Sigmoid colon (tissue), 4 donors: ENCODE data around the gene PTPRF.

Experiments used
- EP300 ChIP-seq, 4 donors: sonication (generic); formaldehyde crosslinking; IDR thresholded peaks; one replicate each; pipeline ENCODE4 v1.6.1; 2017; ENCODE audit warnings: antibody characterized with exemption in 4 of 4
- POLR2A ChIP-seq, 2 donors: fragments of 450-650 bp; IDR thresholded peaks; one replicate each; pipeline ENCODE4 v1.6.1; 2016; ENCODE audit warnings: antibody characterized with exemption in 2 of 2, mild to moderate bottlenecking in 2 of 2, moderate library complexity in 2 of 2
- POLR2AphosphoS5 ChIP-seq, 4 donors: sonication (generic); formaldehyde crosslinking; IDR thresholded peaks; one replicate each; pipeline ENCODE4 v1.6.1; 2017; ENCODE audit warnings: antibody characterized with exemption in 4 of 4
- TF ChIP-seq, protein P1 (sequence below), 4 experiments: fragments of 450-650 bp in 3 of 4; fragments of 200-600 bp in 1 of 4; IDR thresholded peaks; one replicate each; pipeline ENCODE4 v1.5.1; 2016 to 2019; ENCODE audit warnings: antibody characterized with exemption in 4 of 4, mild to moderate bottlenecking in 3 of 4, moderate library complexity in 2 of 4

DNA sequence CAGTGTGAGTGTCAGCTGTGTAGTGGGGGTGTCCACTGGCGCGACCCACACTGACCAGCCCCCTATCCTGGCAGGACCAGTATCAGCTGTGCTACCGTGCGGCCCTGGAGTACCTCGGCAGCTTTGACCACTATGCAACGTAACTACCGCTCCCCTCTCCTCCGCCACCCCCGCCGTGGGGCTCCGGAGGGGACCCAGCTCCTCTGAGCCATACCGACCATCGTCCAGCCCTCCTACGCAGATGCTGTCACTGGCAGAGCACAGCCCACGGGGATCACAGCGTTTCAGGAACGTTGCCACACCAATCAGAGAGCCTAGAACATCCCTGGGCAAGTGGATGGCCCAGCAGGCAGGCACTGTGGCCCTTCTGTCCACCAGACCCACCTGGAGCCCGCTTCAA is 91.2 kb downstream of the PTPRF start:
- TF ChIP-seq, protein P1, sequence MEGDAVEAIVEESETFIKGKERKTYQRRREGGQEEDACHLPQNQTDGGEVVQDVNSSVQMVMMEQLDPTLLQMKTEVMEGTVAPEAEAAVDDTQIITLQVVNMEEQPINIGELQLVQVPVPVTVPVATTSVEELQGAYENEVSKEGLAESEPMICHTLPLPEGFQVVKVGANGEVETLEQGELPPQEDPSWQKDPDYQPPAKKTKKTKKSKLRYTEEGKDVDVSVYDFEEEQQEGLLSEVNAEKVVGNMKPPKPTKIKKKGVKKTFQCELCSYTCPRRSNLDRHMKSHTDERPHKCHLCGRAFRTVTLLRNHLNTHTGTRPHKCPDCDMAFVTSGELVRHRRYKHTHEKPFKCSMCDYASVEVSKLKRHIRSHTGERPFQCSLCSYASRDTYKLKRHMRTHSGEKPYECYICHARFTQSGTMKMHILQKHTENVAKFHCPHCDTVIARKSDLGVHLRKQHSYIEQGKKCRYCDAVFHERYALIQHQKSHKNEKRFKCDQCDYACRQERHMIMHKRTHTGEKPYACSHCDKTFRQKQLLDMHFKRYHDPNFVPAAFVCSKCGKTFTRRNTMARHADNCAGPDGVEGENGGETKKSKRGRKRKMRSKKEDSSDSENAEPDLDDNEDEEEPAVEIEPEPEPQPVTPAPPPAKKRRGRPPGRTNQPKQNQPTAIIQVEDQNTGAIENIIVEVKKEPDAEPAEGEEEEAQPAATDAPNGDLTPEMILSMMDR (IDR thresholded peaks at IDR 0.05): no peak
- TF ChIP-seq POLR2A (IDR thresholded peaks at IDR 0.05): no peak
- TF ChIP-seq POLR2AphosphoS5 (IDR thresholded peaks at IDR 0.05): no peak
- TF ChIP-seq EP300 (IDR thresholded peaks at IDR 0.05): no peak
